Right kidney (tissue), 1 donor: ENCODE data around the gene IL31.
"Not testable (repeated sequence)": the region's sequence is repeated elsewhere in the genome, so short reads cannot be mapped to it uniquely, and the experiment has no call there.

Experiments used
- DNase-seq: peaks from one replicate; pipeline ENCODE4 v3.0.0-alpha.2; 2016

IL31 gene

GRCh38 chr12:122192441-122192840 lies 18.4 kb upstream of the IL31 start:
- no peak for DNase-seq

- peak; percentile 28 for DNase-seq
These were observed 17.0 kb upstream of the IL31 start for GRCh38 chr12:122190842-122191668.

GRCh38 chr12:122189626-122190475 lies 15.8 kb upstream of the IL31 start:
- no peak for DNase-seq

- no peak for DNase-seq
These were observed 13.4 kb upstream of the IL31 start for GRCh38 chr12:122187466-122187865.

GRCh38 chr12:122185494-122186082 lies 11.6 kb upstream of the IL31 start:
- DNase-seq: no peak

GRCh38 chr12:122185079-122185478 lies 11.1 kb upstream of the IL31 start:
- no peak for DNase-seq

- no peak for DNase-seq
These were observed 10.5 kb upstream of the IL31 start for GRCh38 chr12:122184517-122184916.

GRCh38 chr12:122183588-122183940 lies 9.5 kb upstream of the IL31 start:
- no peak for DNase-seq

- peak; percentile 73 for DNase-seq
These were observed 9.0 kb upstream of the IL31 start, which contains the start of gene LRRC43 for GRCh38 chr12:122182887-122183587. LRRC43 (plus strand) TSS chr12:122183123; CDS start chr12:122183145, 22 bp downstream.

GRCh38 chr12:122176473-122176872 lies 2.5 kb upstream of the IL31 start:
- not testable (repeated sequence) for DNase-seq

GRCh38 chr12:122172262-122172939 lies 1.6 kb downstream of the IL31 start:
- DNase-seq: no peak

- DNase-seq: no peak
These were observed 2.6 kb downstream of the IL31 start for GRCh38 chr12:122171399-122171798.

GRCh38 chr12:122168492-122168891 lies 5.5 kb downstream of the IL31 start:
- no peak for DNase-seq

- no peak for DNase-seq
These were observed 6.6 kb downstream of the IL31 start for GRCh38 chr12:122167356-122167925.

- DNase-seq: no peak
These were observed 7.3 kb downstream of the IL31 start for GRCh38 chr12:122166422-122167349.

GRCh38 chr12:122162976-122163375 lies 11.0 kb downstream of the IL31 start:
- no peak for DNase-seq

GRCh38 chr12:122161682-122162081 lies 12.3 kb downstream of the IL31 start:
- no peak for DNase-seq

GRCh38 chr12:122160761-122161160 lies 13.3 kb downstream of the IL31 start:
- no peak for DNase-seq

- no peak for DNase-seq
These were observed 14.1 kb downstream of the IL31 start for GRCh38 chr12:122159882-122160281.

- no peak for DNase-seq
These were observed 15.2 kb downstream of the IL31 start for GRCh38 chr12:122158700-122159285.
